Measurements from ENCODE around the gene DYNLT5. TPM values are rescaled to one million over a fixed set of nuclear protein-coding genes. Genes with fewer than 3 reads are reported as not detected.

The DYNLT5 gene
- total and polyA plus RNA-seq, 9 donors: 0.05 to 11.4 (median 0.48) TPM

DNA sequence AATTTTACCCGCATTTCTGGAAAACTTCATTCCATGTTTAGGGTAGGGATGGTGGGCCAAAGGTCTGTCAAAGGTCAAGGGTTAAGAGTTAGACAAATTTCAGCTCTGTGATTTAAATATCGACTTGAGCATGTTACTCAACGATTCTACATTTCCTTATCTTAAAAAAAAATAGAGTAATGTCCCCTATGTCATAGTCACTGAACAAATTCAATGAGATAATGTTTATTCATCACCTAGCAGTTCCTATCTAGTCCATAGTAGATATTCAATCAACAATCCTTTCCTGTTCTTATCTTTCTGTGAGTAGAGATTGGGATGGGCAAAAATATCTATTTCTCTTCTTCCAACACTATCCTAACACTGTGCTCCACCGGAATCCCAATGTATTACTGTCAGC is 1.1 kb upstream of the DYNLT5 start:
- H3K4me1 ChIP-seq (ENCODE audit: insufficient read depth): peaks cover 3% of the 10 kb centered on the region
- 88 to 92% (median 88%) methylated on average over 4 of the region's 4 CpGs for WGBS, 3 donors
- TF ChIP-seq POLR2A (IDR thresholded peaks at IDR 0.05): no peak
- DNase-seq: no peak
- H3K4me3 ChIP-seq: no peak overlapping the region
- H3K9me3 ChIP-seq: no peaks in the 10 kb centered on the region
- no peak overlapping the region for H3K27ac ChIP-seq
- H3K27me3 ChIP-seq: no peaks in the 10 kb centered on the region
- intact Hi-C loops (cut with DNase I): no loop called here
- H3K36me3 ChIP-seq: no peaks in the 10 kb centered on the region

DNA sequence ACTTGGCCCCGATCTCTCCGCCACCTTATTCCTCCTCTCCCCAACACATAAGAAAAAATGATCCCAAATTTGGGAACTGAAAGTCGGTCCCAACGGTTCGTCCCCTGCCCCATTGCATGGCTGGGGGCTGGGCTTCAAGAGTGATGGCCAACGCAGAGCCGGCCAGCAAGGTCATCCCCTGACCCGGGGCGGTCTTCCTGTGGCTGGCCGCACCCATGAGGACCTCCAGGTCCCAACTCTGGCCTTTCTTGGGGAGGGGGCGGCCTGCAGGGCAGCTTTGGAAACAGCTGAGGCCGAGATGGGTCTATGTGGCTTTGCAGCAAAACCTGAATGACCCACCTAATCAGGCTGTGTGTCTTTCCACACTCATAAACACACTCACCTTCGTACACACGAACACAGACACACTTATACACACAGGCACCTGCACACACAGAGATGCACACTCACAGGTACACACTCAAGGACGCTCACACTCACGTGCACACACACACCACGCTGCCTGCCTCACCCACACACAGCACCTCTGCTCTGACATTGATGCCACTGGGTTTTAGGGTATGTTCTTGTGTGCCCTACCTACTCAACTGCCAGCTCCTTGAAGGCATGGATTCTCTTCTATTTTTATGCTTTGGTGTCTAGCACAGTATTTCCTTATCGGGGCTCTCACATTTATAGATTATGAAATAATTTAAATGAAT is 562 bp downstream of the DYNLT5 start:
- TF ChIP-seq POLR2A (IDR thresholded peaks at IDR 0.05) (no peak), EP300 (IDR thresholded peaks at IDR 0.05) (no peak)
- TF ChIP-seq, protein P1, sequence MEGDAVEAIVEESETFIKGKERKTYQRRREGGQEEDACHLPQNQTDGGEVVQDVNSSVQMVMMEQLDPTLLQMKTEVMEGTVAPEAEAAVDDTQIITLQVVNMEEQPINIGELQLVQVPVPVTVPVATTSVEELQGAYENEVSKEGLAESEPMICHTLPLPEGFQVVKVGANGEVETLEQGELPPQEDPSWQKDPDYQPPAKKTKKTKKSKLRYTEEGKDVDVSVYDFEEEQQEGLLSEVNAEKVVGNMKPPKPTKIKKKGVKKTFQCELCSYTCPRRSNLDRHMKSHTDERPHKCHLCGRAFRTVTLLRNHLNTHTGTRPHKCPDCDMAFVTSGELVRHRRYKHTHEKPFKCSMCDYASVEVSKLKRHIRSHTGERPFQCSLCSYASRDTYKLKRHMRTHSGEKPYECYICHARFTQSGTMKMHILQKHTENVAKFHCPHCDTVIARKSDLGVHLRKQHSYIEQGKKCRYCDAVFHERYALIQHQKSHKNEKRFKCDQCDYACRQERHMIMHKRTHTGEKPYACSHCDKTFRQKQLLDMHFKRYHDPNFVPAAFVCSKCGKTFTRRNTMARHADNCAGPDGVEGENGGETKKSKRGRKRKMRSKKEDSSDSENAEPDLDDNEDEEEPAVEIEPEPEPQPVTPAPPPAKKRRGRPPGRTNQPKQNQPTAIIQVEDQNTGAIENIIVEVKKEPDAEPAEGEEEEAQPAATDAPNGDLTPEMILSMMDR (IDR thresholded peaks at IDR 0.05): no peak

DNA sequence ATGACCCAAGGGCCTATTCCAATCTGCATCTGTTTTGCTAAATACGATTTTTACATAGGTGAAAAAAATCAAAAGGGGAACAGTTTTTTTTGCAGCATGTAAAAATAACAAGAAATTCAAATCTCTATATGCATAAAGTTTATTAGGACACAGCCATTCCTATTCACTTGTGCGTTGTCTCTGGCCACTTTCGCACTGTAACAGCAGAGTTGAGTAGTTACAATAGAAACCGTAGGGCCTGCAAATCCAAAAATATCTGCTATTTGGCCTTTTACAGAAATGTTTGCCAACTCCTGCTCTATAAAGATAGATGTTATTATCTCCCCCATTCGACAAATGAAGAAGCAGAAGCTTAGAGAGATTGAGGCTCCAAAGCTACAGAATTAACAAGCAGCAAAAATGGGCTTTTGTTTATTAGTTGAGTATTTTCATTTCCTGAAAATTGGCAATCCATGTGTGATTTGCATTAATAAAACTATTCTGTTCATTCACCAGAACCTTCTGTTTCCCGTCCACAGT is 5.5 kb downstream of the DYNLT5 start:
- Histone ChIP-seq H3K4me3 (no peak overlapping the region), H3K27me3 (no peaks in the 10 kb centered on the region), H3K36me3 (no peaks in the 10 kb centered on the region), H3K27ac (no peak overlapping the region), H3K4me1 (ENCODE audit: insufficient read depth) (no peaks in the 10 kb centered on the region), H3K9me3 (no peaks in the 10 kb centered on the region)
- TF ChIP-seq, protein P1 (IDR thresholded peaks at IDR 0.05): no peak
- no peak for TF ChIP-seq POLR2A (IDR thresholded peaks at IDR 0.05)
- TF ChIP-seq EP300 (IDR thresholded peaks at IDR 0.05): no peak
- no peak for DNase-seq
- intact Hi-C loops (cut with DNase I): no loop called here
- 59 to 72% (median 61%) methylated on average over 6 of the region's 6 CpGs for WGBS, 3 donors

More for the DNA sequence above, 562 bp downstream of the DYNLT5 start:
- Histone ChIP-seq H3K27me3 (no peaks in the 10 kb centered on the region), H3K4me1 (ENCODE audit: insufficient read depth) (peaks cover 3% of the 10 kb centered on the region), H3K27ac (no peak overlapping the region), H3K9me3 (no peaks in the 10 kb centered on the region), H3K36me3 (no peaks in the 10 kb centered on the region), H3K4me3 (peak overlapping the region; percentile 19)
- 50 to 54% (median 52%) methylated on average over 18 of the region's 18 CpGs for WGBS, 3 donors
- no peak for DNase-seq
- intact Hi-C loops (cut with DNase I): no loop called here

DNA sequence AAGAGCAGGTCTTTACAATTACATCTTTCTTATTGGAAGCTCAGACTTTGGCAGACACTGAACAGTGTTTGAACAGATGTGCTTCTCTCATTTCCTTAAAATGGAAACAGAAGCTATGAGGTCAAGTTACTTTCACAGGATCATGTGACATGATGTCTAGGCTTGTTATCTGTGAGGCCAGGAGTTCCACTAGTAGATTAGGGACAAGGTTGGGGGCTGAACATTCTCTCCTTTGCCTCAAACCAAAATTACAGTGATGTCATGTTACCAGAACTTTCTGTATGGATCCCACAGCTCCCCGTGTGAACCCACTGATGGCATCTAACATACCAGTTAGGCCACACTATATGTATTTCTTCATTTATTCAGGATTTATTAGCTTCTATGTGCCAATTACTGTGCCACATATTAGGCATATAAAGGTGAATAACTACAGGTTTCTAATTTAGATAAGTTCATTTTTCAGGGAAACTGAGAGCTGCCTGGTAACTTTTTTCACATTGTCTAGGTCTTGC is 6.0 kb downstream of the DYNLT5 start:
- intact Hi-C loops (cut with DNase I): no loop called here
- Histone ChIP-seq H3K4me1 (ENCODE audit: insufficient read depth) (no peaks in the 10 kb centered on the region), H3K36me3 (no peaks in the 10 kb centered on the region), H3K27me3 (no peaks in the 10 kb centered on the region), H3K9me3 (no peaks in the 10 kb centered on the region), H3K4me3 (no peak overlapping the region), H3K27ac (no peak overlapping the region)
- no peak for DNase-seq
- 70 to 78% (median 75%) methylated on average over 1 of the region's 1 CpG for WGBS, 3 donors
- TF ChIP-seq EP300 (IDR thresholded peaks at IDR 0.05) (no peak), POLR2A (IDR thresholded peaks at IDR 0.05) (no peak)
- TF ChIP-seq, protein P1 (IDR thresholded peaks at IDR 0.05): no peak

DNA sequence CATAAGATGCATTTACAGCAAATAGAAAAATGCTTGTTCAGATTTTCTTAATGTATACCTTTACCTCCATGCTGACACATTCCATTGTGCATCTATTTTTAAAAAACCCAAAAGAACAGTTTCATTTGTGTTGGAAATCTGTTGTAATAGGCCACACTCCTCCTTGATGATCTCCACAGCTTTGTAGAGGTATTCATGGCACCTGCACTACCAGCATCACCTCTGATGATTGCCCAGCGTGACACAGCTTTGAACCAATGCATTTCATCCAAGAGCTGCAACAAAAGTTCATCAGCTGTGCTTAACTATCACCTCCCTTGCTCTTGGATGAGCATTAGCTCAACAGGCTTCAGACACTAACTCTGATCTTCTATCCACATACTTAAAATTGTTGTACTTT is 8.2 kb downstream of the DYNLT5 start:
- 94 to 97% (median 95%) methylated on average over 1 of the region's 1 CpG for WGBS, 3 donors
- Histone ChIP-seq H3K4me3 (no peak overlapping the region), H3K27ac (no peak overlapping the region), H3K27me3 (no peaks in the 10 kb centered on the region), H3K9me3 (no peaks in the 10 kb centered on the region), H3K36me3 (no peaks in the 10 kb centered on the region), H3K4me1 (ENCODE audit: insufficient read depth) (no peaks in the 10 kb centered on the region)
- intact Hi-C loops (cut with DNase I): loop anchor here in 2 of 4 donors (10.0 kb wide), 2 partner anchors 384 to 394 kb away; no protein-coding TSS in a partner anchor
- TF ChIP-seq EP300 (IDR thresholded peaks at IDR 0.05) (no peak), POLR2A (IDR thresholded peaks at IDR 0.05) (no peak)
- TF ChIP-seq, protein P1 (IDR thresholded peaks at IDR 0.05): no peak
- DNase-seq: no peak

All from ovary (tissue), 9 donors.